Mononuclear cell (primary cell): ENCODE results near the gene CASP7. TPM values are rescaled to one million over a fixed set of nuclear protein-coding genes. Genes with fewer than 3 reads are reported as not detected.
"Not testable (repeated sequence)": the region's sequence is repeated elsewhere in the genome, so short reads cannot be mapped to it uniquely, and the experiment has no call there.

ENCODE experiments used
- H3K27me3 ChIP-seq: 2 replicates; pipeline ENCODE4 v1.6.0; 2011; ENCODE audit warnings: low read length, control low read depth; ENCODE audit not compliant: insufficient read depth
- H3K4me1 ChIP-seq: 2 replicates; pipeline ENCODE4 v1.5.1; 2011; ENCODE audit warnings: mild to moderate bottlenecking, low read length, control low read depth; ENCODE audit not compliant: insufficient read depth
- H3K4me3 ChIP-seq: 2 replicates; pipeline ENCODE4 v1.5.1; 2011; ENCODE audit warnings: mild to moderate bottlenecking, low read length, moderate library complexity
- H3K9me3 ChIP-seq: 2 replicates; pipeline ENCODE4 v1.5.1; 2011; ENCODE audit warnings: low read depth, mild to moderate bottlenecking, control low read depth, low read length
- total RNA-seq: library from RNA; depleted of rRNA; stranded (reverse); fragments of >200 nt; gene quantifications from one replicate; pipeline ENCODE4 v1.2.3, GENCODE V29; 2012

The CASP7 gene
- 21.3 TPM for total RNA-seq

DNA sequence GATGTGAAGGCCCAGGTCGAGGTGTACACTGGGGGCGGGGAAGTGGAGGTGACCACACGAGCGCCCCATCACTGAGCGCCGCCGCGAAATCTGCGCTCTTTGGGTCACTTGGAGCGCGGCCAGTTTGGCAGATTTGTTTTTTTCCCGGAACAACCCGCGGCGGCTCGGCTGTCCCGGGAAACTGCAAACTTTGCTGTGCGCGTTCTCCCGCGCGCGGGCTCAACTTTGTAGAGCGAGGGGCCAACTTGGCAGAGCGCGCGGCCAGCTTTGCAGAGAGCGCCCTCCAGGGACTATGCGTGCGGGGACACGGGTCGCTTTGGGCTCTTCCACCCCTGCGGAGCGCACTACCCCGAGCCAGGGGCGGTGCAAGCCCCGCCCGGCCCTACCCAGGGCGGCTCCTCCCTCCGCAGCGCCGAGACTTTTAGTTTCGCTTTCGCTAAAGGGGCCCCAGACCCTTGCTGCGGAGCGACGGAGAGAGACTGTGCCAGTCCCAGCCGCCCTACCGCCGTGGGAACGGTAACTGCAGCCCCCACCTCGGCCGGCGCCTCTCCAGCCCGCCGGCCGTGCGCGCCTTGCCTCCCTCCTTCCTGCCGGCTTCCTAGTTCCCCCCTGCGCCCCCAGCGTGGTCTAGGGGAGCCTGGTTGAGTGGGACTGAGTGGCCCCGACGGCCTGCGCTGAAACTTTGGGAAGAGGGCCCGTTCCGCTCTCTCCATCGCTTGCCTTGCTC is at the start of gene CASP7:
Gene CASP7, plus strand, starts transcription at position 450 of the 727 bp plus-strand sequence. CDS start 17,582 bp downstream, outside the sequence.
- no peaks in the 10 kb centered on the region for H3K27me3 ChIP-seq
- peak within 1 kb of the TSS; percentile 91 for H3K4me3 ChIP-seq
- no peaks in the 10 kb centered on the region for H3K9me3 ChIP-seq
- peaks cover 42% of the 10 kb centered on the region for H3K4me1 ChIP-seq

DNA sequence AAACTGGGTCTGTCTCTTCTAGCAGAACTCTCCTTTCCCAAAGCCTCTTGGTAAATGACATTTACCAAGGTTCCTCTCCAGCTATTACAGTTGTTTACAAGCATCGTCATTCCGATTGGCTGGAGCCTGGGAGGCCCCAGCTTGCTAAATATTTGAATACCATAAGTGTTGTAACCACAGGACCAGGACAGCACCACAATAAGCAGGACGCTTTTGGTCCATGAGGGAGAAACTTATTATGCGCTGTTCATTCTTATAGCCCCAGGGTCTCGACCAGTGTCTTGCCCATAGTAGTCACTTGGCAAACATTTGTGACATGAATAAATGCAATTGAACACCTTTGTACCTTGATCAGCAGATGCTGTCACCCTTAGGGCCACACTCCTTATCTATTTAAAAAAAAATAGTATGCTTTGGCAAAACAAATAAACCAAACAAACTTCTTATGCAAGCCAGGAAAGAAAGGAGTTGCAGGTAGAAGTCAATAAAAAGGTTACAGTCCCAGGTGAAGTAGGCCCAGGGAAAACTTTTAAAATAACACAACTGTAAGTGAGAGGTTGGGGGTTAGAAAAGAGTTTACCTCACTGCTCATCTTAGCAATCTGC is 48.7 kb upstream of the CASP7 start:
- no peaks in the 10 kb centered on the region for H3K27me3 ChIP-seq
- no peaks in the 10 kb centered on the region for H3K4me1 ChIP-seq
- no peak overlapping the region for H3K4me3 ChIP-seq
- H3K9me3 ChIP-seq, result no peaks in the 10 kb centered on the region

DNA sequence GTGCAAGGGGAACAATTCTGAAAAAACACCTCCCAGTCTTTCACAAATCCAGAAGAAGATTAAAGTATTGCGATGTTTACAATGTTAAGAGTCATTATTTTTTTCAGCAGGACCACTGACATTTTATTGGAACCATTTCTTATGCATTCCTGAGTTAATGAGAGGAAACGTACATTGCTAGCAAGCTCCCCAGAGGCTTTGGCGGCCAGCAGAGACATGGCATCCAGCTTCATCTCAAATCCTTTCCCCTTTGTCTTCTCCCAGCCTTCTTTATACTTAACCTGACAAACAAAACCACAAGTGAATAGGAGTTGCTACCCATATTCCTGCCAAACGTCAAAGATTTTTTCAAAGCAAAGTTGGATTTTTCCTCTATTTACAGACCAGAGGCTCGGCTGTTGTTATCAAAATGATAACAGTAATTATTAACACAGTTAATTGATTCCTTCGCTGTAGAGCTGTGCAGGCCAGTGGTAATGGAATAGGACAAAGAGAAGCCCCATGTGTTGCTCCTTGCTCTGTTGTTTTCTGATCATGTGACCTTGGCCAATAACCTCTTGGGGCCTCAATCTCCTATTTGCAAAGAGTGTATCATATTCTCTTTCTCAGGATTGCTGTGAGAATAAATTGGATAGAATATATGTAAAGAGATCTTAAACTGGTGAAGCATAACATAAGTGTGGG is 47.9 kb upstream of the CASP7 start:
- no peaks in the 10 kb centered on the region for H3K4me1 ChIP-seq
- no peaks in the 10 kb centered on the region for H3K27me3 ChIP-seq

DNA sequence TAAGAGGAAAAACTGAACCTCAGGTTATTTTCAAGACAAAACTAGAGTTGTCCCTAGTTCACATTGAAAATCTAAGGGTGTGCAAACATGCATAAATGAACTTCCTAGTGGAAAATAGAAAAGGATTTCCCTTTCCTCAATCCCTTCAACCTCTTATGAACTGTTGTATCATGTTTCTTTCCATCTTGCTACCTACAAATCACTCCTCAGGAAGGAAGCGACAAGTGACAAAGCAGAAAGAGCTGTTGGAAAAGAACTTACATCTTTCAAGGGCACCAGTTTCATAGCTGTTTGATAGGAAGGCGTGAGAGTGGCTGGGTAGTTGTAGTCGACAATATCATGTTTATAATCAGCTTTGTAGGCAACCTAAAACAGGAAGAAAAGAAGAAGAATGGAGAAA is 39.7 kb upstream of the CASP7 start:
- H3K27me3 ChIP-seq, result peaks cover 5% of the 10 kb centered on the region
- no peak overlapping the region for H3K4me3 ChIP-seq
- no peaks in the 10 kb centered on the region for H3K4me1 ChIP-seq
- H3K9me3 ChIP-seq, result no peaks in the 10 kb centered on the region

More for the DNA sequence above, 47.9 kb upstream of the CASP7 start:
- Histone ChIP-seq H3K4me3 (no peak overlapping the region), H3K9me3 (no peaks in the 10 kb centered on the region)

DNA sequence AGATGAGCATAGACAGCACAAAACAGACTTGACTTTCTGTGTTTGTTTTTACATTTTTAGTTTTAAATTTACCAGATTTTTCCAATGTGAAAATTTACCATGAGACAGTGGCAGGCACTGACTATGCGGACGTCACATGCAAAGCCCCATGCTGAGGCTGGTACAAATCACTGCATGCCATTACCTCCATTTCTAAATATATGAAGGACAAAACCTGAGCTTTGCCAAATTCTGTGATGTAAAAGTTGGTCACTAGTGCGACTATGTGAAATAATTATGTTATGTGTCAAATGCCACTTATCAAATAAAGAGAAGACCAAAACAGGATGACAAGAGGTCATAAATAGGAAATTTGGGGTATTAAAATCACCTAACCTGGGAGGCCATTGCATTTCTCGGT is 38.0 kb upstream of the CASP7 start:
- no peak overlapping the region for H3K4me3 ChIP-seq
- H3K4me1 ChIP-seq, result no peaks in the 10 kb centered on the region
- H3K27me3 ChIP-seq, result peaks cover 5% of the 10 kb centered on the region
- H3K9me3 ChIP-seq, result no peaks in the 10 kb centered on the region

DNA sequence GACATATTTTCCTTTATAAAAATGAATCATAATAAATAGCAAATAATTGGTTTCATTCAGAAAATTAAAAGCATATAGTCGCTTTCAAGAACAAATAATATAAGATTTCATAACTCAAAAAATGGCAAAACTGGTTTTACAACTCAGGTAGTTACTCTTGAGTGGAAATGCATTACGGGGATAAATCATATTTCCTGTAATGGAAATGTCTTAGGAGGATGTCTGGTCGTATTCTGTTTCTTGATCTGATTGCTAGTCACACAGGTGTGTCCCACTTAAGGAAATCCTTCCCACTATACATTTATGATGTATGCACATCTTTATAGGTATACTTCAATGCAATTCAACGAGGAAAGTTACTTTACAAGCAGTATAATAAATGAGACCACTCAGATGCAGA is 36.5 kb upstream of the CASP7 start:
- H3K4me1 ChIP-seq, result no peaks in the 10 kb centered on the region
- no peaks in the 10 kb centered on the region for H3K9me3 ChIP-seq
- peaks cover 5% of the 10 kb centered on the region for H3K27me3 ChIP-seq
- H3K4me3 ChIP-seq, result no peak overlapping the region

DNA sequence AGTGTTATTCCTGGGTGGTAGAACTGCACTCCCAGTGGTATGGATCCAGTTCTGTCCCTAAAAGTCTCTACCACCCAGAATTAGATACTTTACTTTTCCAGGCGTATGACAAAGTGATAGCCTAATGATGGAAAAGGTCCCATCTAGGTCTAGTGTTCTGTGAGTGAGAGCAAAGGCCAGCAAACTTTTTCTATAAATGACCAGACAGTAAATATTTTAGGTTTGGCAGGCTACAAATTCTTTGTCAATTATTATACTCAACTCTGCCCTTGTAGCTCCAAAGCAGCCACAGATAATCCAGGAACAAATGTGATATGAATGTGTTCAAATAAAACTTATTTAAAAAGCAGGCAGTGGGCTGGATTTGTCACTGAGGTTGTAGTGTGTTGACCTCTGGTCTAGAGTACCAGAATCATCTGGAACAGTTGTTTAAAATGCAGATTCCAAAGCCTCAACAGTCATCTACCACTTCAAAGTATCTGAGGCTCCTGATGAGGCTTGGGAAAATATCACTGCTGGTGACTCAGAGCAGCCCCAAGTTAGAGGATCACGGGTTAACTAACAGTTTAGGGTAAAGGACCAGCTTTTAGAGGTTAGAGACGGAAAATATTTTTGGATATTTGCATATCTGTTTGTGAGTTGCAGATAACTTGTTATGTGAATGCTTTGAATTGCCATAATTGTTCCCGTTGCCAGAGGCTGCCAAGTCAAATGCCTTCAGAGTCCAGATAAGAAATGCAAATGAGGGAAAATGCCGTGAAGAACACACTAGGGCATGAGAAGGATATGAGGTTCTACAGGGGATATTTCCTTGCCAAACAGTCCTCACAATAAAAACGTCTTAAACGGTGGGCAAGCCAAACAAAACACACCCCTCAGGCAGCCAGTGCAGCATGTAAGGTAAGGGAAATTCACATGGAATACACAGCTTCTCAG is 35.3 kb upstream of the CASP7 start:
- no peaks in the 10 kb centered on the region for H3K4me1 ChIP-seq
- H3K27me3 ChIP-seq, result peaks cover 5% of the 10 kb centered on the region

DNA sequence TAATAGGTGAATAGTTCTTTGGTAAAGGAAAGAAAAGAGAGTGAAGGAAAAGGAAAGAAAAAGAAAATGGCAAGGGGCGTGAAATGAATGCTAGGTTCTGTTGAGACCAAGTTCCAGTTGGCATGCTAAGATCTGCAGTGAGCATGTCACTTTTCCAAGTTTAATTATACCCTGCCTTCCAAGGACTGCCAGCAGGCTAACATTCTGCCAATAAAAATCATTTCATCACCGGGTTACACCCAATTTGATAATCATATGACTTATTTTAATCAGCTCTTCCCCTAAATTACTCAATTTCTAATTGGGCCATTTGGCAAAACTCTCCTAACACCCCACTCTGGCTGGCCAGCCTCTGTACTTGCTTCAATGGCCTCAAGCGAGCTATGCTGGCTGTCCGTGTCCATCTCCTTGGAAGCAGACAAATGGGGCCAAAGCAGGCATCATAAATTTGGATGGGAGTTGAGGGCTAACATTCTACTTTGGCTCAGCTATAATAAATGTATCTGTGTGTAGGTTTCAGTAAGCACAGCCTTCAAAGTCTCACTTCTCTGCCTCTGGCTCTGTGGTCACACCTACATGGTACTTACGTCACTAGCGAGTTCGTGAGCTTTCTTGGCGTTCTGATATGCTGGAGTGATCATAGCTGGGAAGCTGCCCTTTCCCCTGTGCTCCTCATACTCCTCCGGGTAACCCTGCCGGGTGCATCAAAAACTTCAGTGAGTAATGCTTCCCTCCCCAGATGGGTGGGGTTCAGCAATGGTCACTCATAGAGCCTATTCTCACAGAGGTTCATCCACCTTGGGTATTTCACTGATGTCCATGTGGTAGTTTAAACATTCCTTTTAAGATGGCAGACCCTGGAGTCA is 33.1 kb upstream of the CASP7 start:
- Histone ChIP-seq H3K4me1 (no peaks in the 10 kb centered on the region), H3K27me3 (peaks cover 5% of the 10 kb centered on the region)

More for the DNA sequence above, 35.3 kb upstream of the CASP7 start:
- H3K9me3 ChIP-seq, result no peaks in the 10 kb centered on the region
- no peak overlapping the region for H3K4me3 ChIP-seq

DNA sequence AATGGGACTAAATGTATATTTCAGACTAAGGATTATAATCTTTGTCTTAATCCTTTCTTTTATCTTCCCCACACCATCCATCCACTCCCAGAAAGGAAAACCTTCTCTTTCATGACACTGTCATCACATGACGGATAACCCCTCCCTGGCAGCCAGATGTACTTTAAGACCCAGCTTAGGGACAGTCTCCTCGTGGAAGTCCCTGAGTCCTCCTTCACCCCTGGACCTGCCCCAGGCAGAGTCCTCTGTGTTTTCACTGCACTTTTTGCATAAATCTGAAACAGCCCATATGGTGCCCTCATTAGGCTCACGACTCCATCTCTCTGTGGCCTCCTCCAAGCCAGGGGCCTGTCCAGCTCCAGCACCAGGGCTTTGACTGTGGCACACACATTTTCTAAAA is 31.9 kb upstream of the CASP7 start:
- no peaks in the 10 kb centered on the region for H3K27me3 ChIP-seq
- no peaks in the 10 kb centered on the region for H3K9me3 ChIP-seq
- no peak overlapping the region for H3K4me3 ChIP-seq
- no peaks in the 10 kb centered on the region for H3K4me1 ChIP-seq

More for the DNA sequence above, 33.1 kb upstream of the CASP7 start:
- H3K4me3 ChIP-seq, result no peak overlapping the region
- no peaks in the 10 kb centered on the region for H3K9me3 ChIP-seq

DNA sequence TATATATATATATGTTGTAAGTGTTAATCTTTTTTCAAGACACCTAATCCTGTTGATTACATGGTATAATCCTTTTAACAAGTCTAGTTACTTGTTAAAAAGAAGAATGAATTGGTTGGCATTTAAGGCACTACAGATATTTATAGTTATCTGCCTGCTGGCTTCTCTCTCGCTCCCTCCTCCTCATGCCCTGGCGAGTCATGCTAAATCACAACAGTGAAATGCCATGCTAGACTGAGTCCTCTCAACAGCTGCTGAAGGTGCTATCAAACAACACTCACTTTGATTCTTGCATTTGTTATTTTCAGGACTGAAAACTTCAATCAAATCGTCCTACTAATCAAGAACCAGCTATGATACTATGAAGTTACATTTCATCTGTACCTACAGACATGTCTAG is 31.2 kb upstream of the CASP7 start:
- Histone ChIP-seq H3K4me3 (no peak overlapping the region), H3K4me1 (no peaks in the 10 kb centered on the region), H3K27me3 (no peaks in the 10 kb centered on the region), H3K9me3 (no peaks in the 10 kb centered on the region)

DNA sequence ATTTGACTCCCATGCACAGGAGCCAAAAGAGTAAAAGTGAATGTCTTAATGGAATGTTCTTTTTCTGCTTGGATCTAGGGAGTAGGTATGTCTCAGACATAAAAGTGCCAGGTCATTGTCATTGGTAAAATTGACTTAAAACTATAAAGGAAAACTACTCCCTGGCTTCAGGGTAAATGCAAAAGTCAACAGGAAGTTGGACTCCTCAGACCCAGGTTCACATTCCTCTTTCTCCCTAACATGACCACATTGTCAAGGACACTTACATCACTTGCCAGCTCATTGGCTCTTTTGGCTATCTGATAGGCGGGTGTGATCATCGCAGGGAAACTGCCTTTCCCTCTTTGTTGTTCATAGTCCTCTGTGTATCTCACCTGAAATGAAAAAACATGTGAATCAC is 29.5 kb upstream of the CASP7 start:
- no peaks in the 10 kb centered on the region for H3K4me1 ChIP-seq
- H3K27me3 ChIP-seq, result no peaks in the 10 kb centered on the region
- H3K4me3 ChIP-seq, result no peak overlapping the region
- no peaks in the 10 kb centered on the region for H3K9me3 ChIP-seq

DNA sequence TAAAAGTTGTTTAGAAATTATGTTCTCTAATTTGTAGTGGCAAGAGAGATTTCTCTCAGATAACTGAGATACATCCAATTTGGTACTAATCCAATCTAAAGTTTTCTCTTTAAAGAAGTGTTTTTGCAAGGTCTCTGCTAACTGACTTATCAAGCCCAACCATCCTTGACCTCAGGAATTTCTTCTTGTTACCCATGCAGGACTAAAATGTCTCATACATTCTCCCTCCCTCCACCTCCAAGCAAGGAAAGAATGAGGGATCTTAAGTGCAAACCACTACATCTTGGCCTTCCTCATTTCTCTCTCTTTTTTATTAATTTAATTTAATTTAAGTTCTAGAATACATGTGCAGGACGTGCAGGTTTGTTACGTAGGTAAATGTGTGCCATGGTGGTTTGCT is 28.7 kb upstream of the CASP7 start:
- Histone ChIP-seq H3K27me3 (no peaks in the 10 kb centered on the region), H3K4me3 (no peak overlapping the region), H3K4me1 (no peaks in the 10 kb centered on the region), H3K9me3 (no peaks in the 10 kb centered on the region)

DNA sequence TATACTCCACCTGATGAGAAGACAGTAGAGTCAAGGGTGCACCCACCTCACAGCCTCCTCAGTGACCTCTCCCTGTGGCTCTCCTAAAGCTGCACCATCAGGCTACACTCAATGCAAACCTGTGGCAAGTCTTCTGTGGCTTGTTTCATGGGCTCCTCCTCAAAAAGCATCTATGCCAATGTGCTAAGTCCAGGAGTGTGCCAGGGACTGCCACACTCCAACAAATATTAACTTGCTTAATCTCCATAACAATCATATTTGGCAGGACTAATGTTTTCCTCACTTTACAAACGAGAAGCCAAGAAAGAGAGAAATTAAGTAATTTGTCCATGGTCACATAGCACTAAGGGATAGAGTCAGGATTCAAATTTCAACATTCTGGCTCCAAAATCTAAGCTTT is 27.8 kb upstream of the CASP7 start:
- H3K27me3 ChIP-seq, result no peaks in the 10 kb centered on the region
- H3K4me1 ChIP-seq, result no peaks in the 10 kb centered on the region
- H3K9me3 ChIP-seq, result no peaks in the 10 kb centered on the region
- no peak overlapping the region for H3K4me3 ChIP-seq

DNA sequence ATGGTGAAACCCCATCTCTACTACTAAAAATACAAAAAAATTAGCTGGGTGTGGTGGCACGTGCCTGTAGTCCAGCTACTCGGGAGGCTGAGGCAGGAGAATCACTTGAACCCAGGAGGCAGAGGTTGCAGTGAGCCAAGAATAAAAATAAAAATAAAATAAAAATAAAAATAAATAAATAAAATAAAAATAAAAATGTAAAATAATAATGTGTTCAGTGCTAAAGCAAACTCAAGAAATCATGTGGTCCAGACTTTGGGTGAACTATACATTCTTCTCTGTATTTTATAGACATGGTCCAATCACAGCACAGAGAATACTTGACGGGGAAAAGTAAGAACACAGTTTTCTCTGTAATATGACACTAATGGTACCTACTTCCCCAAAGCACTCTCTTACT is 27.3 kb upstream of the CASP7 start:
- H3K4me1 ChIP-seq, H3K4me3 ChIP-seq, H3K27me3 ChIP-seq: not testable (repeated sequence)

More for the DNA sequence above, 27.3 kb upstream of the CASP7 start:
- not testable (repeated sequence) for H3K9me3 ChIP-seq
